Right lobe of liver (tissue), 4 donors: Measurements from ENCODE around the gene DNAJC13.

ENCODE experiments used
- POLR2A ChIP-seq: fragments of 450-650 bp; IDR thresholded peaks from one replicate; pipeline ENCODE4 v1.6.1; 2017; ENCODE audit warnings: antibody characterized with exemption, mild to moderate bottlenecking
- TF ChIP-seq, protein P1 (sequence below), 4 donors: fragments of 200-600 bp in 3 of 4; fragments of 450-650 bp in 1 of 4; IDR thresholded peaks; one replicate each; pipeline versions ENCODE4 v1.5.1 to v1.8.0; 2016 to 2022; ENCODE audit warnings: antibody characterized with exemption in 4 of 4, mild to moderate bottlenecking in 2 of 4
- donor health status: DM: no; HTN: no; CAD: no.
- donor health status: DM: no; HTN: no; CAD: no.
- donor health status: DM: no; HTN: yes; CAD: no.

DNA sequence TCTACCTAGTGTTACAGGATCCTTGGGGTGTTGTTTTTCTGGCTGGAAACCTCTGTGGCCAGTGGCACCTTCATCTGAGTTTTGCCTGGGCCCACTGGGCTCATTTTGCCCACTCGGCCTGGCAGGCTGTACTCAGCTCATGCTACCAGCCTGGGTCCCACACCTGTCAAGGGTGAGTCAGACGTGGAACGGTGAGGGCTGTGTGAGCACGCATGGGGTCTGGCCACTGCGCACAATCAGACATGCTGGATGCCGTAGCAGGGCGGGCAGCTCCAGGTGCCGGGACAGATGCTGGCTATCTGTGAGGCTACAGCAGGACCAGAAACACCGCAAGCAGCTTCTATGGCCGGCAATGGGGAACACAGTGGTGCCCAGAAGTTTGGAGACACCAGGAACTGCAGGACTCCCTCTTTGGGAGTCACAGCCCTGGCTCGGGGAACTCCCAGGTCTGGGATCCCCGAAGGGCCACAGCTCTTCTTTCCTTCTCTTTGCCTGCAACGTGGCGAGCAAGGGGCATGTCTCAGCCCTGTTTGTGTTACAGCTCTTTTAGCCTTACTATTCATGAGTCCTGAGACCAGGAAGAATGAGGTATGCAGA, 35.9 kb upstream of the DNAJC13 start:
- TF ChIP-seq, protein P1, sequence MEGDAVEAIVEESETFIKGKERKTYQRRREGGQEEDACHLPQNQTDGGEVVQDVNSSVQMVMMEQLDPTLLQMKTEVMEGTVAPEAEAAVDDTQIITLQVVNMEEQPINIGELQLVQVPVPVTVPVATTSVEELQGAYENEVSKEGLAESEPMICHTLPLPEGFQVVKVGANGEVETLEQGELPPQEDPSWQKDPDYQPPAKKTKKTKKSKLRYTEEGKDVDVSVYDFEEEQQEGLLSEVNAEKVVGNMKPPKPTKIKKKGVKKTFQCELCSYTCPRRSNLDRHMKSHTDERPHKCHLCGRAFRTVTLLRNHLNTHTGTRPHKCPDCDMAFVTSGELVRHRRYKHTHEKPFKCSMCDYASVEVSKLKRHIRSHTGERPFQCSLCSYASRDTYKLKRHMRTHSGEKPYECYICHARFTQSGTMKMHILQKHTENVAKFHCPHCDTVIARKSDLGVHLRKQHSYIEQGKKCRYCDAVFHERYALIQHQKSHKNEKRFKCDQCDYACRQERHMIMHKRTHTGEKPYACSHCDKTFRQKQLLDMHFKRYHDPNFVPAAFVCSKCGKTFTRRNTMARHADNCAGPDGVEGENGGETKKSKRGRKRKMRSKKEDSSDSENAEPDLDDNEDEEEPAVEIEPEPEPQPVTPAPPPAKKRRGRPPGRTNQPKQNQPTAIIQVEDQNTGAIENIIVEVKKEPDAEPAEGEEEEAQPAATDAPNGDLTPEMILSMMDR (IDR thresholded peaks at IDR 0.05), result no peak
- no peak for TF ChIP-seq POLR2A
